ENCODE results near the gene PPFIBP1.

Gene PPFIBP1

GRCh38 chr12:27524839-27525753 is 1.1 kb downstream of the PPFIBP1 start:
- Histone ChIP-seq H3K4me3 (replicated peaks; ENCODE audit: insufficient read depth, low read length) (peak overlapping the region; percentile 96), H3K27me3 (ENCODE audit: insufficient read depth, poor library complexity, severe bottlenecking) (no peaks in the 10 kb centered on the region), H3K27ac (replicated peaks) (no peak overlapping the region)
- DNase-seq (ENCODE audit: low read depth in 1 of 2, low spot score in 1 of 2): no peak
- TF ChIP-seq POLR2AphosphoS5 (IDR thresholded peaks at IDR 0.05; ENCODE audit: low read depth) (no peak), CTCF (IDR thresholded peaks at IDR 0.05; ENCODE audit: insufficient read depth, low read length) (no peak)

GRCh38 chr12:27527512-27527911 is 3.5 kb downstream of the PPFIBP1 start:
- TF ChIP-seq REST (IDR thresholded peaks at IDR 0.05; ENCODE audit: insufficient replicate concordance, low read depth): no peak
- TF ChIP-seq GABPA (IDR thresholded peaks at IDR 0.05; ENCODE audit: low read depth): no peak

GRCh38 chr12:27528788-27529187 is 4.8 kb downstream of the PPFIBP1 start:
- H3K27me3 ChIP-seq (ENCODE audit: insufficient read depth, poor library complexity, severe bottlenecking): no peaks in the 10 kb centered on the region
- TF ChIP-seq SPI1 (IDR thresholded peaks at IDR 0.05; ENCODE audit: borderline replicate concordance, low read depth) (no peak), CTCF (IDR thresholded peaks at IDR 0.05; ENCODE audit: insufficient read depth, low read length) (no peak), REST (IDR thresholded peaks at IDR 0.05; ENCODE audit: insufficient replicate concordance, low read depth) (no peak), POLR2AphosphoS5 (IDR thresholded peaks at IDR 0.05; ENCODE audit: low read depth) (no peak), GABPA (IDR thresholded peaks at IDR 0.05; ENCODE audit: low read depth) (no peak)
- no peak for DNase-seq (ENCODE audit: low read depth in 1 of 2, low spot score in 1 of 2)
- H3K27ac ChIP-seq (replicated peaks): no peak overlapping the region
- H3K4me3 ChIP-seq (replicated peaks; ENCODE audit: insufficient read depth, low read length): no peak overlapping the region

More at GRCh38 chr12:27527512-27527911, 3.5 kb downstream of the PPFIBP1 start:
- H3K4me3 ChIP-seq (replicated peaks; ENCODE audit: insufficient read depth, low read length): no peak overlapping the region
- H3K27ac ChIP-seq (replicated peaks): no peak overlapping the region
- DNase-seq (ENCODE audit: low read depth in 1 of 2, low spot score in 1 of 2): no peak
- H3K27me3 ChIP-seq (ENCODE audit: insufficient read depth, poor library complexity, severe bottlenecking): no peaks in the 10 kb centered on the region

GRCh38 chr12:27530157-27530922 is 6.3 kb downstream of the PPFIBP1 start:
- Histone ChIP-seq H3K27me3 (ENCODE audit: insufficient read depth, poor library complexity, severe bottlenecking) (no peaks in the 10 kb centered on the region), H3K27ac (replicated peaks) (no peak overlapping the region), H3K4me3 (replicated peaks; ENCODE audit: insufficient read depth, low read length) (no peak overlapping the region)
- DNase-seq (ENCODE audit: low read depth in 1 of 2, low spot score in 1 of 2): no peak
- peak; percentile 31; the same call in 1 of the 2 replicates for TF ChIP-seq SPI1 (IDR thresholded peaks at IDR 0.05; ENCODE audit: borderline replicate concordance, low read depth)
- no peak for TF ChIP-seq GABPA (IDR thresholded peaks at IDR 0.05; ENCODE audit: low read depth)
